DMS79 treated with DMSO at 0.1 percent for 48 hours (cell line): ENCODE measurements around the gene DPM2.
A peak's percentile ranks its signal among the peaks of the same experiment; 100 is the strongest.

Experiments used
- DNase-seq: peaks from one replicate; lab custom pipeline; 2025; lab: John Stamatoyannopoulos, UW

The DPM2 gene

GRCh38 chr9:127973169-127974000 is 35.7 kb upstream of the DPM2 start:
- peak; percentile 74 for DNase-seq

GRCh38 chr9:127972236-127972871 is 34.7 kb upstream of the DPM2 start:
- DNase-seq = no peak

GRCh38 chr9:127971357-127972235 is 33.9 kb upstream of the DPM2 start:
- no peak for DNase-seq

GRCh38 chr9:127970401-127971313 is 33.0 kb upstream of the DPM2 start:
- DNase-seq = peak; percentile 76

GRCh38 chr9:127968700-127969383 is 31.2 kb upstream of the DPM2 start:
- peak; percentile 51 for DNase-seq

- DNase-seq = no peak
Observed at GRCh38 chr9:127968042-127968441, 30.4 kb upstream of the DPM2 start.

GRCh38 chr9:127967151-127967809 is 29.6 kb upstream of the DPM2 start:
- no peak for DNase-seq

- DNase-seq = peak; percentile 82
Observed at GRCh38 chr9:127966416-127967150, 28.9 kb upstream of the DPM2 start.

GRCh38 chr9:127965953-127966352 is 28.3 kb upstream of the DPM2 start:
- DNase-seq = no peak

GRCh38 chr9:127963359-127964064 is 25.9 kb upstream of the DPM2 start:
- no peak for DNase-seq

- no peak for DNase-seq
Observed at GRCh38 chr9:127963041-127963358, 25.3 kb upstream of the DPM2 start.

- no peak for DNase-seq
Observed at GRCh38 chr9:127962278-127962677, 24.6 kb upstream of the DPM2 start.

GRCh38 chr9:127961613-127962155 is 24.0 kb upstream of the DPM2 start:
- no peak for DNase-seq

- DNase-seq = no peak
Observed at GRCh38 chr9:127961155-127961490, 23.5 kb upstream of the DPM2 start.

GRCh38 chr9:127960410-127961154 is 22.9 kb upstream of the DPM2 start:
- DNase-seq = no peak

- DNase-seq = no peak
Observed at GRCh38 chr9:127959841-127960409, 22.3 kb upstream of the DPM2 start.

GRCh38 chr9:127959398-127959797 is 21.7 kb upstream of the DPM2 start:
- DNase-seq = no peak

GRCh38 chr9:127958728-127959127 is 21.1 kb upstream of the DPM2 start:
- no peak for DNase-seq
